Peyer's patch (tissue), 4 donors: ENCODE measurements around the gene PLXNA1.

Experiments used
- POLR2A ChIP-seq, 2 donors: fragments of 450-650 bp; IDR thresholded peaks; one replicate each; pipeline ENCODE4 v1.5.1; 2017; ENCODE audit warnings: antibody characterized with exemption in 2 of 2, mild to moderate bottlenecking in 2 of 2, moderate library complexity in 2 of 2
- TF ChIP-seq, protein P1 (sequence below), 6 experiments: fragments of 450-650 bp in 4 of 6; fragments of 200-600 bp in 2 of 6; sonication (generic) in 1 of 6; IDR thresholded peaks; one replicate each; pipeline ENCODE4 v1.5.1; 2017 to 2019; ENCODE audit warnings: antibody characterized with exemption in 6 of 6, mild to moderate bottlenecking in 3 of 6, moderate library complexity in 1 of 6

DNA sequence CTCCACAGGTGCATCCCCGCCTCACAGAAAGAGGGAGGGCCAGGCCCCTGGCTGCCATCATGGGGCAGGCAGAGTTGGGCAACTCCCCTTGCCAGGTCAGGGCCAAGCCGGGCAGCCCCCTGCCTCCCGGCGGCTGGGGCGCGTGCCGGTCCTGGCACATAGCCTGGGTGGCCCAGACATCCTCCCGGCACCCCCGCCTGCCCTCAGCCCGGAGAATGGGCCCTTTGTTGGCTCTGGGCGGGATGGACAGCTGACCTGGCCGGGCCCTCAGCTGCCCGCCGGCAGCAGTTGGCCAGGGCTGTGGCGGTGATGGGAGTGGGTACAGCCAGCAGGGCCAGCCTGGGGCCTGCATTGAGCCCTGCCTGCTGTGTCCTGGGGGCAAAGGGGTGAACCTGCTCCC, 16.5 kb downstream of the PLXNA1 start:
- TF ChIP-seq, protein P1, sequence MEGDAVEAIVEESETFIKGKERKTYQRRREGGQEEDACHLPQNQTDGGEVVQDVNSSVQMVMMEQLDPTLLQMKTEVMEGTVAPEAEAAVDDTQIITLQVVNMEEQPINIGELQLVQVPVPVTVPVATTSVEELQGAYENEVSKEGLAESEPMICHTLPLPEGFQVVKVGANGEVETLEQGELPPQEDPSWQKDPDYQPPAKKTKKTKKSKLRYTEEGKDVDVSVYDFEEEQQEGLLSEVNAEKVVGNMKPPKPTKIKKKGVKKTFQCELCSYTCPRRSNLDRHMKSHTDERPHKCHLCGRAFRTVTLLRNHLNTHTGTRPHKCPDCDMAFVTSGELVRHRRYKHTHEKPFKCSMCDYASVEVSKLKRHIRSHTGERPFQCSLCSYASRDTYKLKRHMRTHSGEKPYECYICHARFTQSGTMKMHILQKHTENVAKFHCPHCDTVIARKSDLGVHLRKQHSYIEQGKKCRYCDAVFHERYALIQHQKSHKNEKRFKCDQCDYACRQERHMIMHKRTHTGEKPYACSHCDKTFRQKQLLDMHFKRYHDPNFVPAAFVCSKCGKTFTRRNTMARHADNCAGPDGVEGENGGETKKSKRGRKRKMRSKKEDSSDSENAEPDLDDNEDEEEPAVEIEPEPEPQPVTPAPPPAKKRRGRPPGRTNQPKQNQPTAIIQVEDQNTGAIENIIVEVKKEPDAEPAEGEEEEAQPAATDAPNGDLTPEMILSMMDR (IDR thresholded peaks at IDR 0.05) = no peak
- TF ChIP-seq POLR2A (IDR thresholded peaks at IDR 0.05) = no peak
